Kidney (tissue), 14 donors: ENCODE measurements around the gene PDE6B. TPM values are rescaled to one million over a fixed set of nuclear protein-coding genes. Genes with fewer than 3 reads are reported as not detected.

Experiments
- DNase-seq, 5 donors: peaks; one replicate each; pipeline ENCODE4 v3.0.0-alpha.2; 2013 to 2020
- FAIRE-seq: peaks from 2 replicates; lab custom pipeline; 2012; peaks lifted over from hg19 to GRCh38; lab: Jason Lieb, UNC
- H3K27ac ChIP-seq, 2 donors: one replicate each; pipeline ENCODE4 v1.7.0; 2013; ENCODE audit warnings: low read depth in 2 of 2, low read length in 2 of 2, inconsistent platforms in 1 of 2
- H3K27me3 ChIP-seq: one replicate; pipeline ENCODE4 v1.7.1; 2013; ENCODE audit warnings: low read length, inconsistent platforms; ENCODE audit not compliant: control insufficient read depth, insufficient read depth
- H3K36me3 ChIP-seq, 3 donors: one replicate each; pipeline versions ENCODE4 v1.7.0 to v1.7.1; 2013; ENCODE audit warnings: low read length in 3 of 3, control low read depth in 1 of 3, inconsistent platforms in 1 of 3; ENCODE audit not compliant: insufficient read depth in 3 of 3, control insufficient read depth in 2 of 3
- H3K4me1 ChIP-seq, 3 donors: one replicate each; pipeline versions ENCODE4 v1.7.0 to v1.7.1; 2013; ENCODE audit warnings: low read length in 3 of 3, inconsistent platforms in 1 of 3, low read depth in 1 of 3; ENCODE audit not compliant: control insufficient read depth in 2 of 3, insufficient read depth in 2 of 3
- H3K4me3 ChIP-seq, 3 donors: one replicate each; pipeline versions ENCODE4 v1.7.0 to v1.8.1; 2013; ENCODE audit warnings: low read length in 3 of 3, control low read depth in 1 of 3, inconsistent platforms in 1 of 3
- H3K9ac ChIP-seq, 3 donors: one replicate each; pipeline versions ENCODE4 v1.7.0 to v1.7.1; 2013; ENCODE audit warnings: low read length in 3 of 3, control low read depth in 1 of 3, inconsistent platforms in 1 of 3
- H3K9me3 ChIP-seq, 3 donors: one replicate each; pipeline versions ENCODE4 v1.7.0 to v1.7.1; 2013; ENCODE audit warnings: low read length in 3 of 3, control low read depth in 1 of 3, inconsistent platforms in 1 of 3; ENCODE audit not compliant: control insufficient read depth in 2 of 3, insufficient read depth in 1 of 3
- intact Hi-C: fragments of 100-400 bp; cut with DNase I; formaldehyde crosslinking; loops from one replicate; pipeline ENCODE4 v1.11.1; 2022
- polyA plus RNA-seq: library from polyadenylated mRNA; stranded (reverse); fragments of 350-450 nt; fragmentation: Illumina TruSeq; extraction: RNeasy Lipid Tissue Mini Kit (QIAGEN cat#74804); gene quantifications from one replicate; pipeline ENCODE4 v1.2.3, GENCODE V29; 2014; ENCODE audit warnings: low read depth, low replicate concordance; ENCODE audit not compliant: insufficient read depth
- total RNA-seq: library from RNA; stranded (reverse); fragmentation: NEBNext Ultra II Directional; extraction: Animal tissue kit (Norgen Biotek cat#: 25700); gene quantifications from one replicate; pipeline ENCODE4 v1.2.1, GENCODE V29; 2021
- TF ChIP-seq, protein P1 (sequence below): IDR thresholded peaks from 3 replicates; pipeline ENCODE4 v1.5.1; 2012; ENCODE audit warnings: mild to moderate bottlenecking, moderate library complexity, borderline replicate concordance; ENCODE audit not compliant: insufficient read depth; ENCODE audit errors: extremely low read depth
- donor health status: control.
- donor health status: control.
- donor health status: control.
- donor health status: control.
- donor health status: control.
- donor health status: DM: yes; HTN: yes; CAD: no.
- donor health status: Normal renal cell carcinoma (clear cell type).

Gene PDE6B
- total and polyA plus RNA-seq, 2 donors from 2014 or later, result 10.7 to 10.8 TPM

DNA sequence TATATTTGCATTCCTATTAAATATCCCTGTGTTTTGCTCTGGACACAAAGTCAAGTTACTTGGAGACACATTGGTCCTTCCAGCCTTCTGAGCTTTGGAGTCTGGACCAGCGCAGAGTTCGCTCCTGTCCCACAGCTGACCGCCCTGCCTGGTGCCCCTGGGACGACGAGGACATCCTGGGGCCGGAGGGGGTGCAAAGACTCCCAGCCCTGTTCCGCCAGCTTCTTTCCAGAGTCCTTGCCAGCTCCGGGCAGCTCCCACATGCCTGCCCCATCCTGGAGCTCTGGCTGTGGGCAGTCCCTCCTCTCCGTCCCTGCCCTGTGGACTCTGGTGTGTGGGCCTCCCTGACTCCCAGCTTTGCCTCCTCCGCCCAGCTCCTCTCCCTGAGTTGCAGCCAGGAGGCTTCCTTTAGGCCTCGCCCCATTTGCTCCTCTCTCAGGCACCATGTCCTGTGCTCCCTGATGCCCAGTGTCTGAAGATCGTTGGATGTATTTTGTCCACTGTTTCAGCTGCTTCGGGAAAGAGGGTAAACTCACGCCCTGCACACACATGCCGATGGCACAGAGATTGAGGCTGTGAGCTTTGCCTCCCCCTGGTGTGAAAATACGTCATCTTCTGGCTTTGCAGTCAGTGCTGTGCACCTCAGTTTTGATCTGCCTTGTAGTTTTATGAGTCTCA, 75.4 kb downstream of the PDE6B start:
- Histone ChIP-seq H3K27me3 (no peaks in the 10 kb centered on the region), H3K9ac (no peak overlapping the region), H3K4me1 (peaks cover 0 to 6% (median 0%) of the 10 kb centered on the region in 3 donors), H3K27ac (no peak overlapping the region), H3K9me3 (no peaks in the 10 kb centered on the region), H3K4me3 (no peak overlapping the region), H3K36me3 (no peaks in the 10 kb centered on the region)
- no peak for FAIRE-seq
- peak in 2 of 5 donors; percentile 51 to 58 for DNase-seq
- TF ChIP-seq, protein P1, sequence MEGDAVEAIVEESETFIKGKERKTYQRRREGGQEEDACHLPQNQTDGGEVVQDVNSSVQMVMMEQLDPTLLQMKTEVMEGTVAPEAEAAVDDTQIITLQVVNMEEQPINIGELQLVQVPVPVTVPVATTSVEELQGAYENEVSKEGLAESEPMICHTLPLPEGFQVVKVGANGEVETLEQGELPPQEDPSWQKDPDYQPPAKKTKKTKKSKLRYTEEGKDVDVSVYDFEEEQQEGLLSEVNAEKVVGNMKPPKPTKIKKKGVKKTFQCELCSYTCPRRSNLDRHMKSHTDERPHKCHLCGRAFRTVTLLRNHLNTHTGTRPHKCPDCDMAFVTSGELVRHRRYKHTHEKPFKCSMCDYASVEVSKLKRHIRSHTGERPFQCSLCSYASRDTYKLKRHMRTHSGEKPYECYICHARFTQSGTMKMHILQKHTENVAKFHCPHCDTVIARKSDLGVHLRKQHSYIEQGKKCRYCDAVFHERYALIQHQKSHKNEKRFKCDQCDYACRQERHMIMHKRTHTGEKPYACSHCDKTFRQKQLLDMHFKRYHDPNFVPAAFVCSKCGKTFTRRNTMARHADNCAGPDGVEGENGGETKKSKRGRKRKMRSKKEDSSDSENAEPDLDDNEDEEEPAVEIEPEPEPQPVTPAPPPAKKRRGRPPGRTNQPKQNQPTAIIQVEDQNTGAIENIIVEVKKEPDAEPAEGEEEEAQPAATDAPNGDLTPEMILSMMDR, result no peak
- intact Hi-C loops, result no loop called here

DNA sequence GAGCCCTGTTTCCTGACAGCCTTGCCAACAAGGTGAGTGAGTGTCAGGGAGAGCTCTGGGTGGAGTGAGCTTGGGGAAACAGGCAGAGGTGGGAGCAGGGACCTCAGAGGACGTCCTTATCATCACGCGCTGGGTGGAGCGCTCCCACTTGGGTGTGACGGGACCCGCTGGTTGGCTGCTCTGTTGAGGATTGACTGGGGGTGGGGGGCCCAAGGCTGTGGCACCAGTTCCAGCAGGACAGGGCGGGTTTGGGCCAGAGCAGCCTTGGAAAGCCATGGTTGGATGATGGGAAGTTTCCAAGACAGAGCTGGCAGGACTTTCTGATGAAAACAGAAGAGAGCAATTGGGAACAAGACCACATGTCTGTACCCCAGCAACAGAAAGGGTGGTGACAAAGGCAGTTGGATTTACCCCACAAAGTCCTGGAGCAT, 77.3 kb downstream of the PDE6B start:
- H3K36me3 ChIP-seq, result no peaks in the 10 kb centered on the region
- no peak overlapping the region for H3K9ac ChIP-seq
- peak in 1 of 5 donors; percentile 40 for DNase-seq
- no peak overlapping the region for H3K4me3 ChIP-seq
- FAIRE-seq, result no peak
- no peaks in the 10 kb centered on the region for H3K27me3 ChIP-seq
- no peaks in the 10 kb centered on the region for H3K9me3 ChIP-seq
- peaks cover 0 to 12% (median 0%) of the 10 kb centered on the region in 3 donors for H3K4me1 ChIP-seq
- intact Hi-C loops, result no loop called here
- no peak overlapping the region for H3K27ac ChIP-seq
- TF ChIP-seq, protein P1, result no peak

DNA sequence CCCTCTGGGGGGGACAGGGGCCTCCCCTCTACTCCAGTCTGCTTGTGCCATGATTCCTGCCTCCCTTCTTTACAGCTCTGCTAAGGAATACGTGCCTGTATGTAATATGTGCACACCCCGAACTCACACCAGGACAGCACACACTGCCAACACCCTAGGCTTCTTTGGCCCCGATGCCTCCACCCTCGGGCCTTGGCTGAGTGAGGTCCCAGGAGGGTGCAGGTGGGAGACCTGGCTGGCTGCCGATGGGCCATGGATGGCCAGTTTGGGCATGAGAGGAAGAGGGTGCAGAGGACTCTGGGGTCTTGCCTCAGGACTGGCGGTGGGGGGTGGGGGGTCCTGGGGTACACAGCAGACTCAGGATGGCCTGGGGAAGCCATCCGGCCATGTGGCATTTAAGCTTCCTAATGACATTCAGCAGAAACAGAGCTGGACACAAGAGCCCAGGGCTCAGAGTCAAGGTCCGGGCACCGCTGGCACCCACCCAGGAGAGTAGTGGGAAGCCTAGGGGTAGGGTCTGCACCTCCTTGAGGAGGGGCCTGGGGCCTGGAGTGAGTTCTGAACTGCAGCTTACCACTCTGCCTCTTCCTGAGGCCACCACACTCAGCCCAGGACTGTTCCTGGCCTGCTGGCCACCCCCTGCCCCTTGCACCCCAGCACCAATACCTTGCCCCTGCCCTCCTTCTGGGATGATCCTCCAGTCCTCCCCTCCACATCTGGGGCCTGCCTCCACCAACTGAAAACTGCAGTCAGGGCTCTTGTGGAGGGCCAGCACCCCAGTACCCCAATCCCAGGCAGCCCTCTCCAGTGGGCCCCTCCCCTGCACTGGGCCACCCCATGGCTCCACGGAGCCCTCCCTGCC, 78.2 kb downstream of the PDE6B start:
- no peaks in the 10 kb centered on the region for H3K9me3 ChIP-seq
- TF ChIP-seq, protein P1, result no peak
- peaks cover 0 to 18% (median 0%) of the 10 kb centered on the region in 3 donors for H3K4me1 ChIP-seq
- FAIRE-seq, result no peak
- H3K27ac ChIP-seq, result no peak overlapping the region
- no peak overlapping the region for H3K4me3 ChIP-seq
- no peaks in the 10 kb centered on the region for H3K27me3 ChIP-seq
- no peak for DNase-seq
- intact Hi-C loops, result no loop called here
- H3K36me3 ChIP-seq, result no peaks in the 10 kb centered on the region
- H3K9ac ChIP-seq, result no peak overlapping the region
